DND-41 (cell line): ENCODE data around the gene ADTRP.
"Not testable (repeated sequence)": the region's sequence is repeated elsewhere in the genome, so short reads cannot be mapped to it uniquely, and the experiment has no call there.

Experiments used
- ATAC-seq: fragments of 200-7000 bp; cut with Tn5 transposase; 3 replicates; pipeline ENCODE4 v1.9.1; 2021; ENCODE audit warnings: low read depth; ENCODE audit not compliant: insufficient read depth
- DNase-seq: peaks from one replicate; pipeline ENCODE4 v3.0.0-alpha.2; 2020
- H2AFZ ChIP-seq: 2 replicates; pipeline ENCODE4 v1.6.0; 2012; ENCODE audit warnings: low read depth, low read length
- H3K27ac ChIP-seq: 2 replicates; pipeline ENCODE4 v1.5.1; 2012; ENCODE audit warnings: low read length, inconsistent platforms
- H3K27me3 ChIP-seq: fragments of 200-600 bp; sonication (generic); 2 replicates; pipeline ENCODE4 v1.6.0; 2012; ENCODE audit warnings: low read length, mild to moderate bottlenecking, inconsistent platforms; ENCODE audit not compliant: insufficient read depth, poor library complexity
- H3K36me3 ChIP-seq: 2 replicates; pipeline ENCODE4 v1.5.1; 2012; ENCODE audit warnings: low read length, inconsistent platforms; ENCODE audit not compliant: insufficient read depth
- H3K4me1 ChIP-seq: 2 replicates; pipeline ENCODE4 v1.5.1; 2012; ENCODE audit warnings: mild to moderate bottlenecking, low read length; ENCODE audit not compliant: insufficient read depth
- H3K4me2 ChIP-seq: 2 replicates; pipeline ENCODE4 v1.6.0; 2012; ENCODE audit warnings: mild to moderate bottlenecking, moderate library complexity, low read length, inconsistent platforms; ENCODE audit not compliant: insufficient read depth
- H3K4me3 ChIP-seq, 2 experiments: fragments of 200-600 bp in 1 of 2; shearing (Covaris generic) in 1 of 2; 2 replicates each; pipeline ENCODE4 v1.5.1; 2012 to 2016; ENCODE audit warnings: inconsistent platforms in 2 of 2, low read length in 2 of 2, mild to moderate bottlenecking in 2 of 2, low read depth in 1 of 2, moderate library complexity in 1 of 2
- H3K79me2 ChIP-seq: 2 replicates; pipeline ENCODE4 v1.6.0; 2012; ENCODE audit warnings: low read length, inconsistent platforms; ENCODE audit not compliant: insufficient read depth
- H3K9ac ChIP-seq: 2 replicates; pipeline ENCODE4 v1.6.0; 2012; ENCODE audit warnings: low read depth, mild to moderate bottlenecking, inconsistent platforms, low read length, moderate library complexity
- H3K9me3 ChIP-seq: 2 replicates; pipeline ENCODE4 v1.5.1; 2012; ENCODE audit warnings: low read length, moderate library complexity, mild to moderate bottlenecking, inconsistent platforms; ENCODE audit not compliant: insufficient read depth, severe bottlenecking
- H4K20me1 ChIP-seq: 2 replicates; pipeline ENCODE4 v1.6.0; 2012; ENCODE audit warnings: low read length; ENCODE audit not compliant: insufficient read depth
- CTCF ChIP-seq: IDR thresholded peaks from 2 replicates; pipeline ENCODE4 v1.5.1; 2012; ENCODE audit warnings: borderline replicate concordance, low read length, moderate library complexity, mild to moderate bottlenecking; ENCODE audit not compliant: poor library complexity, severe bottlenecking; ENCODE audit errors: extremely low read depth
- EZH2 ChIP-seq: IDR thresholded peaks from 3 replicates; pipeline ENCODE4 v1.6.1; 2012; ENCODE audit warnings: borderline replicate concordance, low read depth, mild to moderate bottlenecking, moderate library complexity, low read length, inconsistent platforms; ENCODE audit not compliant: severe bottlenecking

ADTRP gene

GRCh38 chr6:11803591-11803971 lies 25.0 kb upstream of the ADTRP start:
- Histone ChIP-seq H3K9ac (no peak overlapping the region), H3K79me2 (no peaks in the 10 kb centered on the region), H3K4me2 (no peak overlapping the region), H3K9me3 (no peaks in the 10 kb centered on the region), H3K27me3 (no peaks in the 10 kb centered on the region), H3K36me3 (no peaks in the 10 kb centered on the region), H3K4me3 (no peak overlapping the region), H3K27ac (no peak overlapping the region), H2AFZ (no peak overlapping the region), H4K20me1 (no peaks in the 10 kb centered on the region), H3K4me1 (peaks cover 23% of the 10 kb centered on the region)
- ATAC-seq (no peak), DNase-seq (no peak)
- TF ChIP-seq EZH2 (no peak), CTCF (no peak)

GRCh38 chr6:11802886-11803590 lies 24.4 kb upstream of the ADTRP start:
- ATAC-seq, result no peak
- Histone ChIP-seq H3K9me3 (no peaks in the 10 kb centered on the region), H3K27ac (no peak overlapping the region), H4K20me1 (no peaks in the 10 kb centered on the region), H3K36me3 (no peaks in the 10 kb centered on the region), H3K27me3 (no peaks in the 10 kb centered on the region), H3K4me2 (no peak overlapping the region), H3K79me2 (no peaks in the 10 kb centered on the region), H3K4me1 (peaks cover 23% of the 10 kb centered on the region), H2AFZ (no peak overlapping the region), H3K4me3 (no peak overlapping the region), H3K9ac (no peak overlapping the region)
- TF ChIP-seq CTCF (no peak), EZH2 (no peak)
- DNase-seq, result no peak

GRCh38 chr6:11800531-11800930 lies 21.9 kb upstream of the ADTRP start:
- H3K9ac ChIP-seq, H2AFZ ChIP-seq, H3K4me1 ChIP-seq, H3K36me3 ChIP-seq, ATAC-seq, H4K20me1 ChIP-seq, H3K27me3 ChIP-seq, H3K4me2 ChIP-seq, H3K79me2 ChIP-seq, H3K9me3 ChIP-seq, H3K4me3 ChIP-seq, H3K27ac ChIP-seq, DNase-seq: not testable (repeated sequence)

GRCh38 chr6:11798538-11798937 lies 19.9 kb upstream of the ADTRP start:
- no peak overlapping the region for H3K27ac ChIP-seq
- DNase-seq (no peak), ATAC-seq (no peak)
- no peak overlapping the region for H3K4me3 ChIP-seq
- no peaks in the 10 kb centered on the region for H3K79me2 ChIP-seq
- no peaks in the 10 kb centered on the region for H3K36me3 ChIP-seq
- H3K9me3 ChIP-seq, result no peaks in the 10 kb centered on the region
- no peaks in the 10 kb centered on the region for H3K4me1 ChIP-seq
- TF ChIP-seq CTCF, result no peak
- TF ChIP-seq EZH2, result no peak
- H3K9ac ChIP-seq, result no peak overlapping the region
- no peak overlapping the region for H2AFZ ChIP-seq
- no peaks in the 10 kb centered on the region for H4K20me1 ChIP-seq
- H3K4me2 ChIP-seq, result no peak overlapping the region
- no peaks in the 10 kb centered on the region for H3K27me3 ChIP-seq
